GM19455 (cell line): ENCODE data around the gene NFIC.
"Not testable (repeated sequence)": the region's sequence is repeated elsewhere in the genome, so short reads cannot be mapped to it uniquely, and the experiment has no call there.

Experiments
- ATAC-seq: cut with Tn5 transposase; IDR thresholded peaks from one replicate; pipeline ENCODE4 v1.9.1; 2021; ENCODE audit not compliant: unreplicated experiment

Gene NFIC

DNA sequence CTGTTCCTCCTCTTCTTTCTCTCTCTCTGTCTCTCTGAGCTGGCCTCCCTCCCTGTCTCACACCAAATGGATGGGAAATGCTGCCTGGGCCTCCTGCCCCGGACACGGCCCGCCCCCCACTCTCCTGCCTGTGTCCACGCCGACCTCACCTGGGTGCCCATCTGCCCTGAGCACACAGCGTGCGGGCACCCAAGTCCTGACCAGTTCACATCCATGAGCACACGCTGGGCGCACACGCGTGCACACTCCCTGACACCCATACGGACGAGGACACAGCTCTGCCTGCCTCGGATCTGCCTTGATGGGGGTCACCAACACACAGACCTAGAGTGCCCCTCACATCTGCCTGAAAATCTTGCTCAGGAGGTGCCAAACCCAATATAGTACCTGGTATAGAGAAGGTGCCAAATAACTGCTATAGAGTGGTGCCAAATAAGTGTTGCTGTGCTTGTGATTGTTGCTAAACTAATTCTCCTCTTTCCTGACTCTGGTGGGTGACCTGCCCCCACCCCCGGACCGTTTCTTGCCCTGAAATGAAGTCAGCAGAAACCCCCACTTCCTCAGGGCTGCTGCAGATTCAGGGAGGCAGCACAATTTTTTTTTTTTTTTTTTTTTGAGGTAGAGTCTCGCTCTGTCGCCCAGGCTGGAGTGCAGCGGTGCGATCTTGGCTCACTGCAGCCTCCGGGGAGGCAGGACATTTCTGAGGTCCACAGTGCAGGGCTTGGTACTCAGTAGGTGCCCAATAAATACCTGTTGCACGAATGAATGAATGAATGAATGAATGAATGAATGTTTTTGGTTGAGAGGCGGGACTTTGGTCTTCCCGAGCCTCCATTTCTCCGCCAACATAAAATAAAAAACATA, 4.6 kb downstream of the NFIC start:
- no peak for ATAC-seq

DNA sequence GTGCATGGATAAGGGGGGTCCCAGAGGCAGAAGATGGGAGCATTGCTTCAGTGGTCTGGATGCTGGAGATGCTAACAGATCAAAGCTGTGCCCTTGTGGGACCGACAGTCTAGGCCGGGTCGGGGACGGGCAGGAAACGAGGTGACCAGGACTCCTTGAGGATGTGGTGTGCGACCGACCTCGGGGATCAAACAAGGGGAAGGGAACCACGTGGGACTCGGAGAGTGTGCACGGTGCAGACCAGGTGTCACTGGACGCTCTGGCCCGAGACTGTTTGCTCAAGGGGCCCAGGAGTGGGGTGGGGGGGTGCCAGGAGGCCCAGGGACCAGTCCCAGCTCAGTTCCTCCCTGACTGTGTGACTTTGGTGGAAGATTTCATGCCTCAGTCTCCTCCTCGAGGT, 6.0 kb downstream of the NFIC start:
- ATAC-seq, result no peak

DNA sequence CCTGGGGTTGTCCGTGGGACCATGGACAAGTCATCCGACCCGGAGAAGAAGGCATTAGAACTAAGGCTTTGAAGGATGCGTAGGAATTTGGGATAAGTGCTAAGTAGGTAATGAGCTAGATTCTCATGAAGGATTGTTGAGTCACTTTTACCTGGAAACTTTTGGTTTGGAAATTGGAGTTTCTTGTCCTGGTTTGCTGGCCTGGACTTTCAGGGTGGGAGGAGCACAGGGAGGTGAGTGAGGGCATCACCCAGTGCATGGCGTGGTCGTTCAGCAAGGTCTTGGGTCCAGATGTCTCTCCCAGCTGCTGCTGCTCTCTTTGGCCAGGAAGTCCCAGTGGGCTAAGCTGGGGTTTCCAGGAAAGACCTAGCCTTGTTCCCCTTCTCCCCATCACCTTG, 7.6 kb downstream of the NFIC start:
- no peak for ATAC-seq

DNA sequence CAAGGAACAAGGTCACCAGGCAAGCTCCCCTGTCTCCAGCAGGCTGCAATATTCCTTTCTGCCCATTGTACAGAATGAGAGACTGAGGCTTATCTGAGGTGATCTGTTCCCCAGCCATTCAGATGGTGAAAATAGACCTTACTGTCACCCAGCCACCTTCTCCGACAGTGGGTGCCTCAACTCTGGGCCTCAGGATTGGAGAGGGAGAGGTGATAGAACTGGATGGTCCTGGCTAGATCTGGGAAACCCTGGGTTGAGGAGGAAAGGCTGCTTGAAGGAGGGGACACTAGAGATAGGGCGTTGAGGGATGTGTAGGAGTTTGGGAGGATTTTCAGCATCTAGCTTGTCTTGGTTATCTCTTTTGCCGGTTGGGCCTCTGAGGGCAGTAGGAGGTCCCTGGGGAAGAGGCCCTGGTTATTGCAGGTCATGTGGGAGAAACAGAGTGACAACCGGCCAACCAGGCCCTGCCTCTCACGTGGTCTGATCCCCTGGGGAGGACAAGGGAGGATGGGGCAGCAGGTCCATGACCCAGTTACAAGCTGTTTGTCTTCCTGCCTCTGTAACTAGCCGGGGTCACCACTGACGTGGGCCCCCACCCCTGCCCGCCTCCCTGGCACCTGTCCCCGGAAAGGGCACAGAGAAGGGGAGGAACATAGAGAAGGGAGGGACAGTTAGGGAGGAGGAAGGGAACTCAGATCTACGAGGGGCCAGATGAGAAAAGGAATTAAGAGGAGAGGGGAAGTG, 8.2 kb downstream of the NFIC start:
- no peak for ATAC-seq

DNA sequence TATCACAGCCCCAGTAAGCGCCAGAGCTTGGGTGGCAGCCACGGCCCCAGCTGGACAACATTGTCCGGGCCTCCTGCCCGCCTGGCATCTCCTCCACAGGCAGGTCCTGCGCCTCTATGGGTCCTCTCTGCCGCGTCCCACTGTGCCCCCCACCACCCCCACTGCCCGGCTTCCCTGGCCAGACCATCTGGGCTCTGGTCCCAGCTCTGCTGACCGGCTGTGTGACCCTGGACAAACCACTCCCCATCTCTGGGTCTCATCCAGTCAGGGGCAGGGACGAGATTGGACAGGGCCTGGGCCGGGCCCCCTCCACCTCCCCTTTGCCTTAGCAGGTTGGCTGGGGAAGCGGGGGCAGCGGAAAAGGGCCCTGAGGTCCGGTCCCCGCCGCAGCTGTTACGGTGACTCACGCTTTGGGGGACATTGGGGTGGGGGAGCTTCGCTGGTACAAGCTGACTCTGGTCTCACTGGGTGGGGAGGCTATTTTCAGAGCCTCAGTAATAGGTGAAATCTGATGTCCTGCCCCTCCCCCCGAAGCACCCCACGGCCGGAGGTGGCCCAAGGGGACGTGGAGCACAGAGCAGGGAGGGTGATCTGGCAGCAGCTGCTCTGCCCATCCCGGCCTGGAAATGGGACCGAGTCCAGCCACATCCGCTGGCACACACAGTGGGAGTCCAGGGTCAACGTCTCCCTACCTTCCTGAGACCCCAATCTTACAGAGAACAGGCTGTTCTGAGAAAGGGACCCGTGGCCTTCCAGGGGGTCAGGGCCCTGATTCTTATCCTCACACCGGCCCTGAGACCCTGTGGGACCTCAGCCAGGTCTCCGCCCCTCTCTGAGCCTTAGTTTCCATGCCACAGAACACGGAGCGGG, 9.1 kb downstream of the NFIC start:
- ATAC-seq, result no peak

DNA sequence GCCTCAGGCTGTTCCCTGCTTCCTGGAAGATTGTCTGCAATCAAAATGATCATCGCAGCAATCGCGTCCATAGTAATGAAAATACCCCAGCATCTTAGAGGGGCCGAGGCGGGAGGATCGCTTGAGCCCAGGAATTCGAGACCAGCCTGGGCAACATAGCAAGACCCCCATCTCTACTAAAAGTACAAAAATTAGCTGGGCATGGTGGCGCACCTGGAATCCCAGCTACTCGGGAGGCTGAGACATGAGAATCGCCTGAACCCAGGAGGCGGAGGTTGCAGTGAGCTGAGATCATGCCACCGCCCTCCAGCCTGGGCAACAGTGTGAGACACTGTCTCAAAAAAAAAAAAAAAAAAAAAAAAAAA, 9.7 kb downstream of the NFIC start:
- not testable (repeated sequence) for ATAC-seq

DNA sequence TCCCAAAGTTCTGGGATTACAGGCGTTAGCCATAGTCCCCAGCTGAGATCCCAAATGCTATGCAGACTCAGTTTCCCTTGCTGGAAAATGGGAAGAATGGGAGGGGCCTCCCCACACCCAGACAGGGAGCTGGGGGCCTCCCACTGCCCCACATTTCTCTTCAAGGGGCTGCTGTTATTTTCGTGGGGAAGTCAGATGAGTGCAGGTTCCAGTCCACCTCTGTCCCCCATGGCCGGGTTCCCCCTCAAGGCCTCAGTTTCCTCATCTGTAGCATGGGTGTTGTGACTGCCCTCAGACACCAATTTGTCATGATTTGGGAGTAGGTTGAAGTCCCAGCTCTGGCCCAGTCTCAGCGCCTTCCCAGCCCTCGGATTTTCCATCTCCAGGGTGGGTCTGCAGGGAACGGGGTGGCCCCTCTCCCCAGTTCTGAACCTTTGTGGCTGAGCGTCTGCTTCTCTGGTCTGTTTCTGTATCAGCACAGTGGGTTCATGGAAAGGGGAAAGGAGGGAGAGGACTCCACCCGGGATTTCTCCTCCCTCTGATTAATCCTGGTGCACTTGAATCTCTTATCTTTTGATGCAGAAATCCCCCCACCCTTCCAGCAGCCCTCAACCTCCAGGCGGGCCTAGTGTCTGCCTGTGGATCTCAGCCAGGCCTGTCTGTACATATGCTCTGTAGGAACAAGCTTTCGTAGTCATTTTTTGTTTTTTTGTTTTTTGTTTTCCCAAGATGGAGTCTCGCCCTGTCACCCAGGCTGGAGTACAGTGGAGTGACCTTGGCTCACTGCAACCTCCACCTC, 12.2 kb downstream of the NFIC start:
- no peak for ATAC-seq

DNA sequence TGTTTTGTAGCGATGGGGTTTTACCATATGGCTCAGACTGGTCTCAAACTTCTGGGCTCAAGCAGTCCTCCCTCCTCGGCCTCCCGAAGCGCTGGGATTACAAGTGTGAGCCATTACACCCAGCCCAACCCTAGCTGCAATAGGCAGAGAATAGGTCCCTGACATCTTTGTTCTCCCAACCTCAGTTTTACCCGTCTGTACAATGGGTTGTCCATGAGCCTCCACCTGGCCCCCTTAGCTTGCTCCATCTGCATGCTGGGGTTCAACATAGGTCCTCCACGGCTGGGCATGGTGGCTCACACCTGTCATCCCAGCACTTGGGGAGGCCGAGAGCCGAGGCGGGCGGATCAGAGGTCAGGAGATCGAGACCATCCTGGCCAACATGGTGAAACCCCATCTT, 14.4 kb downstream of the NFIC start:
- ATAC-seq, result no peak

DNA sequence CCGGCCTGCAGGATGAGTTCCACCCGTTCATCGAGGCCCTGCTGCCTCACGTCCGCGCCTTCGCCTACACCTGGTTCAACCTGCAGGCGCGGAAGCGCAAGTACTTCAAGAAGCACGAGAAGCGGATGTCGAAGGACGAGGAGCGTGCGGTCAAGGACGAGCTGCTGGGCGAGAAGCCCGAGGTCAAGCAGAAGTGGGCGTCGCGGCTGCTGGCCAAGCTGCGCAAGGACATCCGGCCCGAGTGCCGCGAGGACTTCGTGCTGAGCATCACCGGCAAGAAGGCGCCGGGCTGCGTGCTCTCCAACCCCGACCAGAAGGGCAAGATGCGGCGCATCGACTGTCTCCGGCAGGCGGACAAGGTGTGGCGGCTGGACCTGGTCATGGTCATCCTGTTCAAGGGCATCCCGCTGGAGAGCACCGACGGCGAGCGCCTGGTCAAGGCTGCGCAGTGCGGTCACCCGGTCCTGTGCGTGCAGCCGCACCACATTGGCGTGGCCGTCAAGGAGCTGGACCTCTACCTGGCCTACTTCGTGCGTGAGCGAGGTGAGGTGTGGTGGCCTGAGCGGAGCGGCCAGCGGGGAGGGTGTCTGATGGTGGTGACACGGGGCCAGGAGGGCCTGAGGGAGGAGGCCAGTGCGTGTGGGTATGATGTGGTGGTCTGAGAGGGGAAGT, 15.5 kb downstream of the NFIC start:
- no peak for ATAC-seq

DNA sequence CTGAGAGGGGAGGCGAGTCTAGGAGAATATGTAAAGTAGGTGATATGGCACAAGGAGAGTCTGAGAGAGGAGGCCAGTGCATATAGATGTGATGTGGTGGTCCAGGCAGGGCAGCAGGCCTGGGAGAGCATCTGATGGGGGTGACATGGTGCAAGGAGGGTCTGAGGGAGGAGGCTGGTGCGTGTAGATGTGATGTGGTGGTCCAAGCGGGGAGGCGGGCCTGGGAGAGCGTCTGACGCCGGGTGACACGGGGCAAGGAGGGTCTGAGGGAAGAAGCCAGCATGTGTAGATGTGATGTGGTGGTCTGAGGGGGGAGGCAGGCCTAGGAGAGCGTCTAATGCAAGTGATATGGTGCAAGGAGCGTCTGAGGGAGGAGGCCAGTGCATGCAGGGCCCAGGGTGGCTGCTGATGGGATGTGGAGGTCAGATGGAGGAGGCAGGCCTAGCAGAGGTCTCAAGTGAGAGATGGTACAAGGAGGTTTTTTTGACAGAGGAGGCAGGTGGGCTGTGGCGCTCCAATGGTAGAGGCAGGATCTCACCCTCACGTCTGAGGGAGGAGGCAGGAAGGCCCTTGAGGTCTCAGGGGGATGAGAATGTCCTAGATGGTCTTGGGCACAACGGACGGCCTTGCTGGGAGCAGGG, 16.2 kb downstream of the NFIC start:
- no peak for ATAC-seq

DNA sequence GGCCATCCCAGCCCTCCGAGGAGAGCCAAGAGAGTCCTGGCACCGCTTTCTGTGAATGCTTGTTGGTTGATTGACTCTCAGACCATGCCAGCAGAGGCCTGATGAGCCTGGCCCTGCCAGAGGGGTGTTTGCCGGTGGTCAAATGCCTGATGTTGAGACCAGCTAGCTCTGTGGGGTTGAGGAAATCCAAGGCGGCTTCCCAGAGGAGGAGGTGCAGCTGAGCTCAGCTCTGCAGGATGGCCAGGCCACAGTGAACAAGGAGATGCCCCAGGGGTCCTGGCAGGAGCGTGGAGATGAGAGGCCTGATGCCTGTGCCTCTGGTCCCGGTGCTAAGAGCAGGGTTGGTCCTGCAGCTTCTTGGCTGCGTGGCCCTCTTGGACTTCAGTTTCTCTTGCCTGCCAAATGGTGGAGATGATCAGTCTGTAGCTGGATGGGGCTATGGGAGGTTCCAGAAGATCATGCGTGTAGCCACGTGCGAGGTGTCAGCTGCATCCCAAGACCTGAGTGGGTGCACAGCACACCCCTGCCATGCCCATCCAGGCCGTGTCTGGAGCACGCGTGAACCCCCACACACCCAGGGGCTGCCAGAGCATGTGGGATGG, 16.8 kb downstream of the NFIC start:
- ATAC-seq, result no peak

DNA sequence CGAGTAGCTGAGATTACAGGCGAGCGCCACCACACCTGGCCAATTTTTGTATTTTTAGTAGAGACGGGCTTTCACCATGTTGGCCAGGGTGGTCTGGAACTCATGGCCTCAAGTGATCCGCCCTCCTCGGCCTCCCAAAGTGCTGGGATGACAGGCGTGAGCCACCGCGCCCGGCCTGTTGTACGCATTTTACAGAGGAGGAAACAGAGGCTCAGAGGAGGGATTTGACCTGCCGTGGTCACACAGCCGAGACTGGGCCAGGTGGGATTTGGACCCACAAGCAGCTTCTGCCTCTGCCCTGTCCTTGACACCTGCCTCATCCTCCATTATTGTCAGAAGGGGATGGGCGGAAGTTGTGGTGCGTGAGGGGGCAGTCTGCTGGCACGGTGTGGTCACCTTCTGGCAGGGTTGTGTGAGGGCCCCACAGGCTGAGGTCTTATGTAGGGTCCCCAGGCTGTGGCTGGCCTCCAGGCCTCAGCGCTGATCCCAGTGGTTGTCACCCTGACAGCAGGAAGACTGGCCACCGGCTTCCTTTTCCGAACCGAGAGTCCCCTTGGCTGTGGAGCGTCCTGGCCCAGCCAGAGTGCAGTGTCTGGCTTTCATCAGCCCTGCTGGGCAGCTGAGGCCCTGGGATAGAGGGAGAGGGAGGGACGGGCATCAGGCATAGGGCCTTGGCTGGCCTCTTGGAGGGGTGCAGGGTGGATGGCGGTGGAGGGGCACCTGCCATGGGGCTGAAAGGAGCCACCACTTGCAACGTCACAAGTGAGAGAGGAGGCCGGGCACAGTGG, 20.3 kb downstream of the NFIC start:
- ATAC-seq, result no peak

DNA sequence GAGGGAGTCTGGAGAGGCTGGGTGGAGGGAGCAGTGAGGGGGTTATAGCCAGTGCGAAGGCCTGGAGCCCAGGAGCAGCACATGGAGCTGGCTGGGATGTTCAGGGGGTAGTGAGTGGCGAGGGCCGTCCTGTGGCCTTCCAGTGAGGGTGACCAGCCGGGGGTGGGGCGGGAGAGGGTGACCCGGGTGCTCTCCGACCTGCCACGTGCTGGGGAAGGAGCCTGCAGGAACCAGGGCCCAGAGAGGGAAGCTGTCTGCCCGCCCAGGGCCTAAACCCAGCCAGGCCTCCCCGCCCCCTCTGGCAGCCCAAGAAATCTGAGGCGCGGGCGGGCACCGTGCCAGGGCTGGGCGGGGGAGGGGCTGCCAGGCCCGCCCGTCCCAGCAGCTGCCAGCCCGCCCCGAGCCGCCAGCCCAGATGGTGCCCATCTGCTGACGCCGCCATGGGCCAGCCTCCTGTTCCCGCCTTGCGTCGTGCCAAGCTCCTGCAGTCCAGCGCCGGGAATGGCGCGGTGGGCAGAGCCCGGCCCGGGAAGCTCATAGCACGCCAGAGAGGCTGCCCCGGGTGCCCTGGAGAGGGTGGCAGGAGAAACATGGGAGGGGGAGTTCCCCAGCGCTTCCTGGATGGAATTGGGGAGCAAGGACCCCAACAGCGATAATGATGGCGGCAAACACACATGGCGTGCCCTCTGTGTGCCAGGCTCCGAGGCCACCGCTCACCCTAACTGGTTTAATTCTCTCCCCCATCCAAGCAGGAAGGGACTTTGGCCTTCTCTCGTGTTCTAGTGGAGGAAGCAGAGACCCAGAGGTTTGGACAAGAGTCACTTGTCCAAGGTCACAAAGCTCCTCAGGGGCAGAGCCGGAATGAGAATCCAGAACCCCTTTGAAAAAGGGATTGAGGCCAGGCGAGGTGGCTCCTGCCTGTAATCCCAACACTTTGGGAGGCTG, 21.5 kb downstream of the NFIC start:
- no peak for ATAC-seq

DNA sequence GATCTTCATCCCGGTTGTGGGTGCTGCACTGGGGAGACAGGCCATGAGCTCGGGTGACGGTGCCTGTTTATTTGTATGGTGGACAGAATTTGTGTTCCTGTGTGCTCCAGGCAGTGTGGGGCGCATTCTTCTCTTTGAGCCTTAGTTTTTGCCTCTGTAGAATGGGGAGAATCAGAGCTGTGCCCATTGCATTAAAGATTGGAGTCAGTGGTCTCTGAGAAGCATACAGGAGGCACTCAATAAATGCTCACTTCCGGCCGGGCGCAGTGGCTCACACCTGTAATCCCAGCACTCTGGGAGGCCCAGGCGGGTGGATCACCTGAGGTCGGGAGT, 23.0 kb downstream of the NFIC start:
- no peak for ATAC-seq

DNA sequence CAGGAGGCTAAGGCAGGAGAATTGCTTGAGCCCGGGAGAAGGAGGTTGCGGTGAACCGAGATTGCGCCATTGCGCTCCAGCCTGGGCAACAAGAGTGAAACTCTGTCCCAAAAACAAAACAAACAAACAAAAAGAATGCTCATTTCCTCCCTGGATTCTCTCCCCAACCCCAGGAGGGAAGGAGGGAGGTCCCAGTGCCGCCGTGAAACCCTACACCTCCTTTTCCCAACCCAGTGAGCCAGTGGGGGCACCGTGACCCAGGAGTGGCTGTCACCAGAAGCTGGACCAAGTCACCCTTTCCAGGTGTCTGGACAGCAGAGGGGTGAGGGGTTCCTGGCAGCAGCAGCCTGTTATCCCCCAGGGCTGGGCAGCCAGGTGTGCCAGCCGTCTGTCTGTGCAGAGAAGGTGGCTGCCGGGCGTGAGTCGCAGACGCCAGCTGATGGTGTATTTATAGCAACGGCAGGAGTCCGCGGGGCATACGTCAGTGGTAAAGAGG, 23.5 kb downstream of the NFIC start:
- no peak for ATAC-seq

DNA sequence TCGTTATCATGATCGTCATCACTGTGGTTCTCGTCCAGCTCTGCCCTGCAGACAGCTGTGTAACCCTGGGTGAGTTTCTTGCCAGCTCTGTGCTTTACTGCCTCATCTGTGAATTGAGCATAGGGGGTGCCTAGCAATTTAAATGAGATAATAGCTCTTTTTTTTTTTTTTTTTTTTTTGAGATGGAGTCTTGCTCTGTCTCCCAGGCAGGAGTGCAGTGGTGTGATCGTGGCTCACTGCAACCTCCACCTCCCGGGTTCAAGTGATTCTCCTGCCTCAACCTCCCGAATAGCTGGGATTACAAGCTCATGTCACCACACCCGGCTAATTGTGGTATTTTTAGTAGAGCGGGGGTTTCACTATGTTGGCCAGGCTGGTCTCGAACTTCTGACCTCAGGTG, 25.5 kb downstream of the NFIC start:
- not testable (repeated sequence) for ATAC-seq

DNA sequence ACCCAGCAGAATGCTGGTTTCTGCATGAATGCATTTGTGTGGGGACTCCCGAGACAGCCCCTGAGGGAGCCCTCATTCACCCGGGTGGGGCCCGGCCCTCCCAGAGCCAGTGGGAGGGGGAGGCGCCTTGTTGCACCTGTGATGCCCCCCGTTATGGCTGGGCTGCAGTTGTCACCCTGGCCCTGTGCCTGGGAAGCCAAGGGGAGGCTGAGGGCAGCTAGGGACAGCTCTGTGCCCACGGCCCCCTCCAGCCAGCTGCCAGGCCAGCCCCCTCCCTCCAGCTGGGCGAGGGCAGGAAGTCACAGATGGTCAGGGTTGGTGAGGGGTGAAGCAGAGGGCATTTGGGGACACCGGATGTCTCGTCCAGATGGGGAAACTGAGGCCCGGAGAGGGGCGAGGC, 26.1 kb downstream of the NFIC start:
- no peak for ATAC-seq
